GM15510 (cell line): ENCODE results near the gene ANKRD30B.

ENCODE experiments used
- POLR2A ChIP-seq: IDR thresholded peaks from 3 replicates; pipeline ENCODE4 v1.6.1; 2011; ENCODE audit warnings: borderline replicate concordance; ENCODE audit not compliant: insufficient read length; ENCODE audit errors: extremely low read depth

The ANKRD30B gene

GRCh38 chr18:14747513-14748474 is at the start of gene ANKRD30B:
Gene ANKRD30B, plus strand, starts transcription at chr18:14748172. Its CDS starts 248 bp downstream, at chr18:14748420.
- TF ChIP-seq POLR2A = no peak

GRCh38 chr18:14746897-14747296 is 1.1 kb upstream of the ANKRD30B start:
- TF ChIP-seq POLR2A = no peak

GRCh38 chr18:14748496-14748895 is 524 bp downstream of the ANKRD30B start:
- no peak for TF ChIP-seq POLR2A

- TF ChIP-seq POLR2A = no peak
These were observed 19.5 kb downstream of the ANKRD30B start for GRCh38 chr18:14767474-14767873.

- no peak for TF ChIP-seq POLR2A
These were observed 20.3 kb downstream of the ANKRD30B start for GRCh38 chr18:14768241-14768640.

- TF ChIP-seq POLR2A = no peak
These were observed 21.4 kb downstream of the ANKRD30B start for GRCh38 chr18:14769381-14769780.

GRCh38 chr18:14776801-14777200 is 28.8 kb downstream of the ANKRD30B start:
- TF ChIP-seq POLR2A = no peak

- no peak for TF ChIP-seq POLR2A
These were observed 33.7 kb downstream of the ANKRD30B start for GRCh38 chr18:14781671-14782070.

GRCh38 chr18:14784133-14784532 is 36.2 kb downstream of the ANKRD30B start:
- TF ChIP-seq POLR2A = no peak

- no peak for TF ChIP-seq POLR2A
These were observed 152.5 kb downstream of the ANKRD30B start for GRCh38 chr18:14900435-14900834.
